ENCODE data around the gene RASGRP1.
"Not testable (repeated sequence)": the region's sequence is repeated elsewhere in the genome, so short reads cannot be mapped to it uniquely, and the experiment has no call there.

Gene RASGRP1

GRCh38 chr15:38564557-38565286 is at the start of gene RASGRP1:
Gene RASGRP1, minus strand, starts transcription at chr15:38564814. Its CDS starts 186 bp downstream, at chr15:38564628.
- DNase-seq, result peak; percentile 58

DNA sequence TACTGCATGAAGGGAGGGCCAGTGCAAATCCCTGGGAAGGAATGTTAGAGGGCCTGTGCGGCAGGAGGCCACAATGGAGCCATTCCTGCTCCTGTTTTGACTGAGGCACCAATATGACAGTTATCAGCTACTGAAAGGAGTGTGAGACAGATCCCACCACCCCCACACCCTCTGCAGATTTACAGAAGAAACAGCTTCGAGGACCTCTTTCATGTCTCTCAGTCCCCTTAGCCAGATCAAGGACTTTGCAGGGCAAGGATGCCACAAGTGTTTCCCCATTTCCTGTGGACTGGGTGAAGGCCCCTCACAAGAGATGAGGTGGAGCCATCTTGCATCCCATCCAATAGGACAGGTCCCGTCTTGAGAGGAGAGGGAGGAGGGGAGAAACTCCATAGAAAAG is 48.5 kb upstream of the RASGRP1 start:
- no peak for DNase-seq

DNA sequence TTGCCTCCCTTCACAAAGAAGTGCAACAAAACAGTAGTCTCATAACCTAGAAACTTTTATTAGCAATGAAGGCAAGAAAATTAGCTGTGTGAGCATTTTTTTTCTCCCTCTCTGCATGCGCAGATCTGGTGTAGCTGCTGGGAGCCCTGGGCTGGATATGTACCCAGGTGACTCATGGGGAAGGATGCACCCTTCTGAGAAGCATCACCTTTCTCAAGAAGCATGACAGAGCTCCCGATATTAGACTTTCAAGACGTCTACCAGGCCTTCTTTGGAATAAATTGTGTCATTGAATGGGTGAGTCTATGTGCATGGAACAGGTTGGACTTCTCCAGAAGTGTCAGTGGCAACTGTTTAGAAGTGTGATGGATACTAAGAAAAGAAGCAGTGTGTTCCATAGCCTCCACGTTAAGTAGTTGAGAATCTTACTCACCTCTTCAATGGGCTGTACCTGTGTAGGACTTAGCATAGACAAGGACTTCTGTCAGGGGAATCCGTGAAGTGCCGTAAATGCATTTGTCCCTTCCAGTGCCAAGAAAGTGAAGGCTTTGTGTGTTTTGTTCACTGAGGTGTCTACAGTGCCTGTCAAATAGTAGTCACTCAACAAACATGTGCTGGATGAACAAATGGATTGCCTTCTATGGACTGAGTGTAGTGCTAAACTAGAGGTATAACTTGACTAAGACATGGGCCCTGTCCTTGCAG is 47.7 kb upstream of the RASGRP1 start:
- no peak for DNase-seq

GRCh38 chr15:38611228-38611627 is 46.6 kb upstream of the RASGRP1 start:
- DNase-seq, result no peak

- no peak for DNase-seq
Measured at GRCh38 chr15:38610748-38611147, 46.1 kb upstream of the RASGRP1 start.

- no peak for DNase-seq
Measured at GRCh38 chr15:38609097-38609738, 44.6 kb upstream of the RASGRP1 start.

DNA sequence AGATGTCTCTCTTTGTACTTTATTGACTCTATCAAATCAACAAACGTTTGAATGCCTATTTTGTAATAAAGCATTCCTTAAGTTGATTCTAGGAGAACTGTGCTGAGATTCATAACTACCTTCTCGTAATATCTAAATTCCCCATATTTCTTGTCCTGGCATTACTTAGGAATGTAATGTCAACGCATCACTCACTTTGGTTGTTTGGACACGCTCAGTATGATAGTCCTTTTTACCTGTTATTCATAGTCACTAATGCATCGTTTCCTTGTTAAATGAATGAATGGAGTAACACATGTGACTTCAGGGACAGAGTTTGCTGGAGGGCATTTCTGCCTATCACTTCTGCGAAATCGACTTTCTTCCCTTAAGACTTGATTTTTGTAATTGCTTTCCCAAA is 44.1 kb upstream of the RASGRP1 start:
- DNase-seq, result no peak

- DNase-seq, result no peak
Measured at GRCh38 chr15:38605744-38606143, 41.1 kb upstream of the RASGRP1 start.

- no peak for DNase-seq
Measured at GRCh38 chr15:38603672-38604071, 39.1 kb upstream of the RASGRP1 start.

- DNase-seq, result no peak
Measured at GRCh38 chr15:38602910-38603670, 38.5 kb upstream of the RASGRP1 start.

DNA sequence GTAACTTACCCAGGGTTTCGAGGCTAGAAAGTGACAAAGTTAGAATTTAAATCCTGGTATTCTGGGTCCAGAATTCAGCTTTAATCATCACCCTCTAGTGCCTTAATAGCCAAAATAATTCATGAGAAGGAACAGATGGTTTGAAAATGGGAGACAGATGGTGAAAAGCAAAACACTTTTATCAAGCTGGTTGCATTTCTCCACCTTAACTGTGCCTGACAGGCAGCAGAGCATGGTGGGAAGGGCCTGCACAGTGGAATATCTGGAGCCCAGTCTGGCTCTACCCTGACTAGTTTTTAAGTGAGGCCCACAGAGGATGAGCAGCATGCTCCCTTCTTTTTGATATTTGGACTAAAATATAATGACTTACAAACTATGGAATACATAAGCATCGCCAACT is 35.6 kb upstream of the RASGRP1 start:
- no peak for DNase-seq

GRCh38 chr15:38598749-38599148 is 34.1 kb upstream of the RASGRP1 start:
- DNase-seq, result no peak

DNA sequence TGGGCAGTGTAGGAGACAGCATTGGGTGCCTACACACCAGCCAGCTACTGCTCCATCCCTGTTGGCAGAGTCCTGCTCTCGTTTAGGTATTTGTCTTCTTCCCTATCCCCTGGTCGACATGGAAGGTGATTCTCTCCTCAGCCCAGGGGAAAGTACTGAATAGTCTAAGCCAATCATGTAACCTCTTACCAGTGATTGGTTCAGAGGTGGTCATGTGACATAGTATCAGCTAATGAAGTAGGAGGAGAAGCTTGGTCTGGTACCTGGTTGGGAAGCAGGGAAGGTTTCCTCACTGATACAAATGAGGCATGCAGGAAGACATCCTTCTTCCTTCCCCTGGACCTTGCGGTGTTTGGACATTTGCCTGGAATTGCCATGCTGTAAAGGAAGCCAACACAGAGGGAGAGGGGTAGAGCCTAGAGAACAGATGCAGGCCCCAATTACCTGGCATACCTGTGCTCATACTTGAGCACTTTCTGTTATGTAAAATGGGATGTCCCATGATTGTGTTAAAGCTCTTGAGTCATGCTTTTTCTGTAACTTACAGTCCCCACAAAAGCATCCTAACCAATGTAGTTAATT is 32.7 kb upstream of the RASGRP1 start:
- DNase-seq, result no peak

DNA sequence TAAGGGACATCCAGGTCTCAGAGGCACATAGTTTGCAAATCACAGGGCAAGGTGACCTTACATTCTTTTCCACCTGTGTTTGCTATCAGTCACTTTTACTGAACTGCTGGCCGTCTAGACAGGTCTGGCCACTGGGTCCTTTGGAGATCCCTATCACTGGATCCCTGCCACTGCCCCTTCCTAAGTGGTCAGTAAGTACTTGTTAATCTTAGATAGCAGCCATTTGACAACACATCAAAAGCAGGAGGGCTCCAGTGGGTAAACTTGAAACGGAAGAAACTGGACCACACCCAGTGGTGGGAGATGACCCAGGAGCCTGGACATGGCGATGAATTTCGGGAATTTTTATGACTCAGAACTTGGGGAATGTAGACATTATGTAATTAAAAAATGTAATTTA is 28.9 kb upstream of the RASGRP1 start:
- DNase-seq, result no peak

GRCh38 chr15:38589502-38589901 is 24.9 kb upstream of the RASGRP1 start:
- no peak for DNase-seq

GRCh38 chr15:38588672-38589071 is 24.1 kb upstream of the RASGRP1 start:
- no peak for DNase-seq

- no peak for DNase-seq
Measured at GRCh38 chr15:38587214-38587613, 22.6 kb upstream of the RASGRP1 start.

DNA sequence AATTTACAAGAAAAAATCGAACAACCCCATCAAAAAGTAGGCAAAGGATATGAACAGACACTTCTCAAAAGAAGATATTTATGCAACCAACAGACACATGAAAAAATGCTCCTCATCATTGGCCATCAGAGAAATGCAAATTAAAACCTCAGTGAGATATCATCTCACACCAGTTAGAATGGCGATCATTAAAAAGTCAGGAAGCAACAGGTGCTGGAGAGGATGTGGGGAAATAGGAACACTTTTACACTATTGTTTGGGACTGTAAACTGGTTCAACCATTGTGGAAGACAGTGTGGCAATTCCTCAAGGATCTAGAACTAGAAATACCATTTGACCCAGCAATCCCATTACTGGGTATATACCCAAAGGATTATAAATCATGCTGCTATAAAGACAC is 21.4 kb upstream of the RASGRP1 start:
- not testable (repeated sequence) for DNase-seq

- DNase-seq, result no peak
Measured at GRCh38 chr15:38578626-38579025, 14.0 kb upstream of the RASGRP1 start.

DNA sequence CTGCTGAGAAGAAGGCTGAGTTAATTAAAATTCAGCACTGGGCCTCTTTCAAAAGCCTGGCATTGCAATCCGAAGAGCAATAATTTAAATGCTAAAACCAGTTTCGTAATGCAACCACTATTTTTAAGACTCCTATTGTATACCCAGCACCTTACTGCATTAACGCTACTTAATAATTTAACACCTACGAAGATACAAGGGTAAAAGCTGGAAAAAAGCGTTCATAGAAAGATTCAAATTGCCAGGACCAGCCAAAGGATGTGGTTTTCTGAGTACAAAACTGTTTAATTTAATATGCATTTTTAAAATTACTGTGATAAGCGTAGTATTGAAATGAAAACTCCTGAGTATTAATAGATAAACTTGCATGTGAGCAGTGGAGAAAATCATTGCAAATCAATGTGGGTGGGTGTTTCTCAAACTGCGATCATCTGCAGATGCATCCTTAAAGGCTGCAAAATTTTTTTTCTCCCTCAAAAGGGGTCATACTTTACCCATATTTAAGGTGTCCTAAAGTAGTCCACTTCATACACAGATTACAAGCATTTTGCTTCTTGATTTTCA is 12.9 kb upstream of the RASGRP1 start:
- no peak for DNase-seq

DNA sequence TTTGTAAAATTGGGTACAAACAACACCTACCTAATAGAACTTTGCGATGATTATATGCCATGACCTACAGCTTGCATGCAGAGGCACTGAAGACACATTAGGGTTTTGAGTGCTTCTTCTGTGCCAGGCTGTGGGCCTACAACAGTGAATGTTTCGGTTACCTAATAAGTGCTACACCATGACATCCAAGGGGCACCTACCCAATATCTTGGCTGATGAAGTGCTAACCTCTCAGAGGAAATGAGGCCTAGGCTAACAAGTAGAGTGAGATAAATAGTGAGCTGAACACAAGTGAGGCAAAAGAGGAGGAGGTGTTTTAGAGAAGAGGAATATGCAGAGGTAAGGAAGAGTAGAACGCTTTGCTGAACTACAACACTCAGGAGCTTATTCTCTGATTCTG is 12.2 kb upstream of the RASGRP1 start:
- no peak for DNase-seq

GRCh38 chr15:38576261-38576660 is 11.6 kb upstream of the RASGRP1 start:
- DNase-seq, result no peak

DNA sequence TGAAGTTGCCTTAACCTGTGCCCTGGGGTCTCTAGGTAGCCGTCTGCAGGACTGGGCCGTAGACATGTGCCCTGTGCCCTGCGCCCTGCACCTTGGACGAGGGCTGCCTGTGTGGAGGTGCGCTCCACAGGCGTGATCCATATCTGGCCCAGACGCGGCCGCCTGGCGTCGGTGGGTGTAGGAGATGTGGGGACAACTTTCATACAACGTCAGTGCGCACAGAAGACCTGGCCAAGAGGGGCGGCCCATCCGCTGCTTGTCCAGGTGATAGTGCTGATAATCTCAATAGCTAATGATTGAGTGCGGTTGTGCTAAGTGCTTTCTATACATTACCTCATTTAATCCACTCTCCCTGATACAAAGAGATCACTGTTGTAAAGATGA is 665 bp upstream of the RASGRP1 start:
- DNase-seq, result no peak

Measured in KG1 (cell line).